HG02840 (cell line): ENCODE results near the gene XIRP2.

ENCODE experiments used
- ATAC-seq: cut with Tn5 transposase; IDR thresholded peaks from one replicate; pipeline ENCODE4 v1.9.1; 2021; ENCODE audit warnings: mild to moderate bottlenecking, moderate library complexity, moderate number of reproducible peaks; ENCODE audit not compliant: unreplicated experiment, low FRiP score

Gene XIRP2

DNA sequence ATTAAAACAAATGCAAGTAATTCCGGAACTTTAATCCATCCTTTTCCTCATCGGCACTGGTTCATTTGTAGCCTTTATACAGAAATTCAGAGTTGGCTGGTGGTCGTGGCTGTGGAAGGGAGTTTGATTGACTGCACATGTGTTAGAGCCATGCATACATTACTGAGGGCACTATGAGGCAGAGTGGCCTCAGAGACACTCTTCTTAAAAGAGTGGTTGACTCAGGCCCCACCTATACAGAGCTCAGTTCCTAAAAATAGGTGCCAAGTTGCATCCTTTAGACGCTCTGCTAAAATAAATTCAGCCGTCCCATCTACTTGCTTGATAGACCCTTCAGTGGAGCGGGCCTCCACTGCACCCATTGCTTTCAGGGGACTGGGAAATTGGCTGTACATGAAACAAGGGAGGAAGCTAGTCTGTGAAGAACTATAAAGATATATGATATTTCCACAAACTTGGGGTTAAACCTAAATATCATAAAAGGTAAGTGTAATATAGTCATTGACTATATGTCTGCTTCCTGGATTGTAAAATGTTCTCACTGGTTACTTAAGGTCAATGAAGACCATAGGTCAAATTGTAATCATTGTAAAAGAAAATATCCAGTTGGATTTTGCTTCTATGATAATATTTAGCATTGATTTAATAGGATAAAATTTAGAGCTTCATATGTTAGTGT, 298.9 kb downstream of the XIRP2 start:
- ATAC-seq, result no peak

DNA sequence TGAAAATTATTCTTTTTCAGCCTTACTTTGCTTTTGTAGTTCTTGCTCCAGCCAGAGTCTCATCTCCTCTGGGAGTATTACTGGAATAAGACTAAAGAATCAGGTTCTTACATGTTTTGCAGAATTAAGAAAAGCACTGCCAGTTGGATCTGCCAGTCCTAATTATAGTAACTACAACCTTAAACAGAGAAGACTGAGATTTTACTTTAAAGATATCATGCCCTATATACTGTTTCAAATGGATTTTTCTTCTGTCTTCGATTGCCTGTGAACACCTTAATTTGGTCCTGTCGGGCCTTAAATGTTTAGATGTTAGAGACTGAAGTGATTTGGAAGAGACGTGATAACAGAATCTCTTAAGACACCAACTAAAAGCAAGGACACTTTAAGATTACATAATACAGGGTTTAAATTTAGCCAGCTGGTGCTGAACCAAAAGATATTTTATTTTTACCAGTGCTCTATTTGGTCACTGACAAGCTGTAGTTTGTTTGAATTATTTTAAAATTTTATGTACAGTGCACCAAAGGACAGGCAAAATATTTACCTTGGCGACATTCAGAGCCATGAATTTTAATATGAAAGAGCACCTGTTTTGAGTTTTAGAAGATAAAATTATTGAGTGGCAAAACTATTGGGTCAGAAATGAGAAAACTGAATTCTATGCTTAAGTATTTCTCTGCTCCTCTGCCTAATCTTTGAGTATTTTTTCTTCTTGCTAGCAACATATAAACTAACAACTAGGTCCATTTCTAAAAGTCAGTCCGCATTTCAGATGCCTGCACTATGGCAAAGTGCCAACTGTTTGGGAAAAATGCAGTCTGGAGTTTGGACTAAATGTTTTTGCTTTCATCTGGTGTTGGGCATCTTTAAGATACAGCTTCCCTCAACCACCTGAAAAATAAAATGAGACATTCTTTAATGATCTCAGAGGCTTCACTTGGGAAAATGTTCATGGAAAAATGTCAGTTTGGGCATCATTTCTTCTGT, 300.0 kb downstream of the XIRP2 start:
- ATAC-seq, result no peak

DNA sequence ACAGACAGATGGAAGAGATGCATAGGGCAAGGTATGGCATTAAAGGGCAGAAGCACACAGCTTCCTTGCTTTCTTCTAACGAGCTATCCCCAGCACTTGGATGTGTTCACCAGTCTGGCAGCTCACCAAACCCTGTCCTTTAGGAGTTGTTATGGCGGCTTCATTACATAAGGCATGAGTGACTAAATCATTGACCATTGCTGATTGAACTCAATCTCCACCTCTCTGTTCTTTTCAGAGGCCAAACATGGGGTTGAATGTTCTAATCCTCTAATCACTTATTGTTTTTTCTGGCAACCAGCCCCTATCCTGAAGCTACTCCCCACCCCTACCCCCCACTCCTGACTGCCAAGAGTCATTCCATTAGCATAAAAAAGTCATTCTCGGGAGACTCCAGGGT, 301.8 kb downstream of the XIRP2 start:
- ATAC-seq, result no peak

DNA sequence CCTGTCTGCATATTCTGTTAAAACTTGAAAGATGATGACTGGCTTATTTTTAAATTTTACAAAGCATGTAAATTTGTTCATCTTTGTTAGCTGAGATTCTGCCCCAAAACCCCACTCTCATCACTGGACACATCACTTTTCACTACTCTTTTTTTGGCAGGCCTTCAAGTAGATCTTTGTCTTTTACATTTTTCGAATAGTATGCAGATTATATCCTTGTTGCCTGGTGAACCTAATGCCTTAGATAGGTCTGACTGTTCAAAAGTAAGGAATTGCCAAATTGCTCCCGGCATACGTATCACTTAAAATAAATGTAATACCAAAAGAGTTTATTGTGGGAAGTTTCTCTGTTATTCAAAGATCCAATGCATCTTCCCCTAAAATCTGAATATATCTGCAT, 303.3 kb downstream of the XIRP2 start:
- no peak for ATAC-seq

DNA sequence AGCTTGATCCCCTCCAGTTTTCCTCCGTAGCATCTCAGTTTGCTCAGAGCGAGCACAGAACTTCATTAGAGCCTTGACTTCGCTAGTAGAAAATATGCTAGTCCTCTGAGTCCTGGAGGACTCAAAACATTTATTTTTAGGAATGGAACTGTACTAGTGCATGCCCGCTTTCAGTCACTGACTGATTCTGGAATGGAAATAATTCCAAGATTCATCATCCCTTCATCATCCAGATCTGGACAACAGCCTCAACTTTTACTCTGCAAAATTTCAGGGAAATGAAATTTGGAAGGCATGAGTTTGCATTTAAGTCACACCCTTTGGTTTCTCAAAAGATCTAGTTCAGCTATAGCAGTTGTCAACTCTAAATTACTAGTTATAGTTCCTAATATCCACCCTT, 304.6 kb downstream of the XIRP2 start:
- no peak for ATAC-seq

DNA sequence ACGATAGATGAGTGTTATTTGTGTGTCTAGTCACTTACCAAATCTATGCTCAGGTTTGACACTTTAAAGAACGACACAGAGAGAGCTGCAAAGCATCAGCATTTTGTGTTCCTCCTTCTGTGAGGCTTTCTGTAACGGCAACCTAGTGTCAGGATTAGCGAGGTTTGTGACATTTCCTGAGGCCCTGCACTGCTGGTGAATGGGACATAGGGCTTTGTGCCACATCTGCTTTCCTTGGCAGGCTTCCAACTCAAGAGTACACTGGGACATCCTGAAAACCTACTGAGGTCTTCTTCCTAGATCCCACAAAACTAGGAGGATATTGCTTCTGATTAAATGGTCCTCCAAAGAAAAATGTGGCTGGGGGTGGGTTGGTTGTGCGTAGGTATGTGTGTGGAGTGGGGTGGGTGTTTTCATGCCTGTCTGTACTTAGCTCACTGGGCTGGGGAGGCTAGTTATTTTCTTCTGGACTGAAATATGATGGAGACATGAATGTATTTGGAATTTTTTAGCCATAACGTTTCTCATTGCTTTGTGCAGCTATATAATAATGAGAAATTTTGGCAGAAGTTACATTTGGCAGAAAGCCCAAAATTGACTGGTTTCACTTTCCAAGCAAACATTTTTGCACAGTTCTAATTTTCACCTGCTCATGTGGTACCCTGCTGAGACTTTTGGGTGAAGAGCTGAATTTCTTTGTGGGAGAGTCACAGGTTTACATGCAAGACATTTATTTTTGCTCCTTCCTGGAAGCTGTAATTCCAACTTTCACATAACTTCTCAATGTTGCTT, 308.4 kb downstream of the XIRP2 start:
- no peak for ATAC-seq

DNA sequence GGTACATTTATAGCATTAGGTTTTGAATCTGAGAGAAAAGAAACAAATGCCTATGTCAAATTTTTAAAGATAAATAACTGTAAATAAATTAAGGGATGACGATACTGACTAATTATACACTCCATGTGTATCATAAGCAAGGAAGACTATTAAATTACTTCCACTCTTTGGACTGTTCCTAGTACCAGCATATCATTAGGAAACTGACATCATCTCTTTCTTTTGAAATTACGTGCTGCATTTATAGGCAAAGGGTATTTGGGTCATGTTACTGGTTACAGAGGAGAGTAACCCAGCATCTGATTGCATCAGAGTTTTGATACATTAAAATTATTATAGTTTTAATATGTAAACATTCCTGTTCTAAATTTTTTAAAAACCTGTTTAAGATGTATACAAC, 309.7 kb downstream of the XIRP2 start:
- no peak for ATAC-seq

DNA sequence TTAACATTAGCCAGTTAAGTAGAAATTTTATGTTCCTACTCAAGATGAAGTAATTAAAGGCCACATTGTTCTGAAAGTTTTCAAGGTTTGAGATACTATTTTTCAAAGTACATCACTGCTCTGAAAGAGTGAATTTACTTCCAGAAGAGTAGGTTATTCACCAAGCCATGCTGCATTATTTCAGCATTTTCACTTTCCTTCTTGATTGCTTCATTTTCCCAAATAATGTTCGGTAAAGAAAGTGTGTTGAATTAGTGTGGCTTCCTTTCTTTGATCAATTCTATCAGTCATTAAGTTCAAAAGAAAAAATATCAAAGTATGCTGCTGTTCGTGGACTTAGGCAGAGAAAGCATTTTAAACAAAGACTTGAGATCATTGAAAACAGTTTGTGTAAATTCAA, 310.3 kb downstream of the XIRP2 start:
- no peak for ATAC-seq

DNA sequence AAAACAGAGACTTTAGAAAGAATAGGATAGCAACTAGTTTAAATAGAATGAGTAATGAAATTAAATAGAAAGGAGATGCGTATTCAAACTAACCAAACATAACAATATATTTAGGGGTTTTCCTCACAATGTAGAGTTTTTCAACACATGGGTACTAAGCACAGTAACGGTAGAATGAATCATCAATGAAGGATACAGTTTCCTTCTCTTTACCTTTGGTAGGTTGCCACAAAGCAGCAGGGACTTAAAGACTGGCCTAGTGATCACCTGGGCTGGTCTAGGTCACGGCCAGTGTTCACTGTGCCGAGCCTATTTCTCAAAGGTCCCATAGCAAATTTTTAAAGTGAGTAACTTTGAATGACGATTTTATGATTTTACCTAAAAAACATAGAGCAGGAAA, 311.7 kb downstream of the XIRP2 start:
- ATAC-seq, result no peak

DNA sequence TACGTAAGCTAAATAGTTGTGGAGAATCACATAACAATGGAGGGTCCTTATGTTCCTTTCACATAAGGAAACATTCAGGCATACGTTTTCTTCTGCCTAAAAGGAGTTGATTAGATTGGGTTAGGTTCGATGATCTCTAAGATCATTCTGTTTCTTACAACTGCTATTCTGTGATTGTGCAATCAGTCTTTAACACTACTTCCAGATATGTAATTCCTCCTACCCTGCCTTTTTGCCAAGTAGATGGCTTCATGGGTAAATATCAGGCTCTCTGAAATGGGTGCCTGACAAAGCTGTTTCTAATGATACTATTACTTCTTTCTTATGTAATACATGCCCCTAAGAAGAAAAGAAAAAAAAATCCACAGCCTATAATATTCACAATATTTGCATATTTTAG, 321.5 kb downstream of the XIRP2 start:
- no peak for ATAC-seq

DNA sequence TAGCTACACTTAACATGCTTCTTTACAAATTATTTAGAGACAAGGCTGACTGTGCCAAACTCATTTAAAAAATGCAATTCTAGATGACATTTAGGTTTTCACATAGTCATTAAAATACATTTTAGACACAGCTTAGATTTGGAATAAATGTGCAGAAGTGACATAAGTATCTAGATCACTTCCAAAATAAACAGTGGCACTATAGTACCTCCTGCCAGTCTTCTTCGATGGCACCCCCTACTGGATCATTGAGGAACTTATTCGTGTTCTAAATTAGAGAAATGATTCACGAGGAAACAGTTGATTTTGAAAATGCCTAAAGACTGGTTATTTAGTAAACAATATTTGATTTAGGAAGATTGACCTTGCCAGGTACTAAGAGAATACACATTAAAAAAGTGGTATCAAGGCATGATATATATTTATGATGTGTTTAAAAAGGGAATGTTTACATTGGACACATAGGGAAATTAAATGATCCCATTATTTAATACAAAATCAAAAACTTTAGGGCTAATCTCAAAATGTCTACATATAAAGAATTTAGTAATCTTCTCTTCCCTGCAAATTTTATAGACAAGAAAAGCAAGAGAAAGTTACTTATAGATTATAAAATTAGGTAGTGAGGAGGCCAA, 323.9 kb downstream of the XIRP2 start:
- no peak for ATAC-seq

DNA sequence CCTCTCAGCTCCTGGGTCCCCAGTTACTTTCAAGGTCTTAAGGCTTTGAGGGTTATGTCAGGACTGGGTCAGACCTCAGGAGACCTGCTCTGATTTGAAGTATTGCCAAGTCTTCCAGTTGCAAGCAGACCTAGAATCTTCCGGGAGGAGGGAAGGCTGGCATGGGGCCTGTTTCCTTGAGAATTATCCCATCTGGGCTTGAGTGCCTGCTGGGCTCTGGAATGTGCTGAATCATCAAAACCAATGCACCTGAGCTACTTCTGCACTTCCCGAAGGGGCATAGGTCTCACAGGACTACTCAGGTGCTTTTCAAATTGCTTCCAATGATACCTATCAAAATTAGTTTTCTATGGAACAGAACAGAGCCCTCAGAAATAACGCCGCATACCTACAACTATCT, 327.3 kb downstream of the XIRP2 start:
- no peak for ATAC-seq

DNA sequence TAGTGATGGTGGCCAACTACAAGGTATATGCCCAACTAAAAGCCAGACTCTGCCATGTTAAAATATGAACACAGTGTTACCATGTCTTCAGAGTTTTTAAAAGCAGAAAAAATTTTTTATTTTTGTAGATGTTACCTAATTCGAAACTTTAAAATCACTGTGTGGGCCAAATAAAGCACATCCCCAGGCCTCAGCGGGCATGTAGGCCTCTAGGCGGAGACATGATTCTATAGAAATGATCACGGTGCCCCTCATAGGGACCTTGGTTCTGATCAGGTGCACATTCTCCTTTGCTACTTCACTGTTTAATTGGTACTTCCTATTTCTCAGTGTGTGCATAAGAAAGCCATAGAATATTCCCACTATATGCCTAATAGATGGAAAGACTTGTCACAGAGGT, 349.2 kb downstream of the XIRP2 start:
- no peak for ATAC-seq

DNA sequence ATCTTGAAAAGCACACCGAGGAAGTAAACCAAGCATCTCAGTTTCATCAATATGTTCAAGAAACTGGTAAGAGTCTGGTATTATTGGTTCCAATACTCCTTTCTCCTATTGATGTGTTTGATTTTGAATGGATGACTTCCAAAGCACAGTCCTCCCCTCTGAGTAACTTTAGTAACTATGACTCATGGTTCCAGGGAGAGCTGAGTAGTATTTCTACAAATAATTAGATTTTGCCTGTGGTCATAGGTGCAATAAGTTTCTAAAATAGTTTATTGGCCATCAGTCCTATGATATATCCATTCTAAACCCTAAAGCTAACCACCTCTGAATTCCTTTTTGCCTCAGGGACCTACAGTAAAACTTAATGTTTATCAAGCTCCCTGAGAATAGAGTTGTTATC, 352.4 kb downstream of the XIRP2 start:
- no peak for ATAC-seq

DNA sequence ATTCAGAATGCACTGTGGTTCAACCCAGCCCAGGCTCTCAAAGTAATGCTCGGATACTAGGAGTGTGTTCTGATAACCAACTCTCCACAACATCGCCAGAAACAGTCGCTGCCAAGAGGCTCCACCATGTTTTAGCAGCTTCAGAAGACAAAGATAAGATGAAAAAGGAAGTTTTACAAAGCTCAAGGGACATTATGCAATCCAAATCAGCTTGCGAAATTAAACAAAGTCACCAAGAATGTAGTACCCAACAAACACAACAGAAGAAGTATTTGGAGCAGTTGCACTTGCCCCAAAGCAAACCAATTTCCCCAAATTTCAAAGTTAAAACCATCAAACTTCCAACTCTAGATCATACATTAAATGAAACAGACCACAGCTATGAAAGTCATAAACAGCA, 360.9 kb downstream of the XIRP2 start:
- ATAC-seq, result no peak

DNA sequence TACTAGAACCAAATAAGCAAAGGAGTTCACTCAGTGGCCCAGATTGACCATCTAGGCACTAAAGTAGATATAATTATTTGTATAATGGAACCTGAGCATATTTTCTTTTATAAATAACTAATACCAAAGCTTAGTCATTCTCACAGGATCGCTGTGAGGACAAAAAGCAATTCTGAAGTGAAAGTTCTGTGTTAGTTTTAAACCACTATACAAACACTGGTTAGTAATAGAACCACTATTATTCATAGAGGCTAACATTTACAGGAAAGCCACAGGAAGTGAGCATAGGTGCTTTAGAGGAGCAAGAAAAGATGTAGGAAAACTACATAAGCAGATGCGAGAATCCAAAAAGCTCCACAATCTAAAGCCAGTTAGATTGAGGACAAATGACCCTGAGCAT, 364.7 kb downstream of the XIRP2 start:
- no peak for ATAC-seq

DNA sequence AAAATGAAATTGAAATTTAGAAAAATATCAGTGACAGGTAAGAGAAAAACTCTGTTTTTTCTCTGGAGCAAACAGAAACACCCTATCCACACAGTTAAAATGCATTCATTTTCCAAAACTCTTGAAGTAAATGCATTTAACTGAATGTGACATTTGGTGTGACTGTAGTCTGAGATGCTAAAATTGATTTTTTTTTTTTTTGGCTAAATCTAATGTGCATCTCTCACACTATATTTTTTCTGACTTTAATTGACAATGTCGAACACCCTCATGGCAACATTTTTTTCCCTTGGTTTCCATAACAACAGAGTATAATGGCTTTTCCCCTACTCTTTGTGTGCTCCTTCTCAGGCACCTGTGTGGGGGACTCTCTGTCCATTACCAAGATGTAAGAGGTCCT, 366.4 kb downstream of the XIRP2 start:
- no peak for ATAC-seq

DNA sequence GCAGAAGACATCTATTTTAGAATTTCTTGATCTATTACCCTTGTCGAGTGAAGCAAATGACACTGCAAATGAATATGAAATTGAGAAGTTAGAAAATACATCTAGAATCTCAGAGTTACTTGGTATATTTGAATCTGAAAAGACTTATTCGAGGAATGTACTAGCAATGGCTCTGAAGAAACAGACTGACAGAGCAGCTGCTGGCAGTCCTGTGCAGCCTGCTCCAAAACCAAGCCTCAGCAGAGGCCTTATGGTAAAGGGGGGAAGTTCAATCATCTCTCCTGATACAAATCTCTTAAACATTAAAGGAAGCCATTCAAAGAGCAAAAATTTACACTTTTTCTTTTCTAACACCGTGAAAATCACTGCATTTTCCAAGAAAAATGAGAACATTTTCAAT, 370.4 kb downstream of the XIRP2 start:
- ATAC-seq, result no peak

DNA sequence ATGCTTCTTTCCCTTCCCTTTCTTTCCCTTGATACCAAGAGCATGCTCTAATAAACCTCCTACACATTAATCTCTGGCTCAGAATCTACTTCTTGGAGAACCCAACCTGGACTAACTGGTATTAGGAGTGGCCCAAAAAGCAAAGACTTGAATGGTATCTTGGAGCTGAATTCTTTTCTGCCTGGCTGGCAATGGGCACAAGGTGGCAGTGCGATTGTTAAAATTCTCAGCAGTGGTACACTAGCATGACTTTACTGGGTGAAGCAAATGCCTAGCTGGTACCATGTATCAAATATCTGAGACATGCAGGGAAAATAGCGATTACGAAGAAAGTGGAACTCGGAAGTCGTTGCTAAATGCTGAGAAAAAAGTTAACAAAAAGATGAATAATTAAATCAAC, 376.1 kb downstream of the XIRP2 start:
- ATAC-seq, result no peak

DNA sequence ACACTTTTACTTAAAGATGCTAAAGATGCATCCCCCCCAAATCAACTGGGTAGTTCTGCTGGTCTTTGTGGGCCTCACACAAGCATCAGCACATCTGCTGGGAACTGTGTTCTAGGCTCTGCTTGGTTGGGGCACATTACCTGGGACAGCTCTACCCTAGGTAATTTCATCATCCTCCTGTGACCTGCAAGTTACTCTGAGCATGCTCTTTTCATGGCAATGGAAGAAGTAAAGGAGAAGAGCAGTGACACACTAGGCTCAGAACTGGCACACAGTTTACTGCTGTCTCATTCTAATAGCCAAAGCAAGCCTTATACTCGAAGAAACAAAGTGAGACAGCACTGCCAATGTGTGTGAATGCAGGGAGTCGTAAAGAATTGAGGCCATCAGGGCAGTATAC, 376.7 kb downstream of the XIRP2 start:
- no peak for ATAC-seq

DNA sequence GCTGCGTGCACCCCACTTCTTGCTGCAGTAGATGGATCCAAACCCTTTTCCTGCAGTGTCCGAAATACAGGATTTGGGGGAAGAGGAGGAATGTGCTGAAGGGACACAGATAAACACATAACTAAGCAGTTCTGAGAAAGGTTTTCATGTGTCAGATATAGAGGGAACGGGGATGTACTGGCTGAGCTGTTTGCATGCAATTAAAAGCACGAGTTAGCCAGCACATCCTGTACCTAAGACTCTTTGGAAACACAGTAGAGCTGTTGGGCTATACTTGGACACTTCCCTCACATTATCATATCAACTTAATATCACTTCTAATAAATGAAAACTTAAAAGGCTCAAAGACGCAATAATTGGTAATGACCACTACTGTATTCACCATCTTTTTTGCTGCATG, 377.4 kb downstream of the XIRP2 start:
- no peak for ATAC-seq
